Fibroblast of lung (primary cell): ENCODE measurements around the gene KCNJ6. TPM values are rescaled to one million over a fixed set of nuclear protein-coding genes. Genes with fewer than 3 reads are reported as not detected.

Source experiments
- DNase-seq, 2 donors: peaks; one replicate each; pipeline versions ENCODE4 v3.0.0 to v3.0.0-alpha.2; 2010; ENCODE audit warnings: low read depth in 2 of 2
- H2AFZ ChIP-seq: 2 replicates; pipeline ENCODE4 v1.5.1; 2012; ENCODE audit warnings: low read length, control low read depth, inconsistent platforms
- H3K27ac ChIP-seq: 2 replicates; pipeline ENCODE4 v1.5.1; 2011; ENCODE audit warnings: low read length, control low read depth; ENCODE audit not compliant: insufficient read depth
- H3K27me3 ChIP-seq: 2 replicates; pipeline ENCODE4 v1.5.1; 2011; ENCODE audit warnings: mild to moderate bottlenecking, low read length; ENCODE audit not compliant: control insufficient read depth, insufficient read depth
- H3K36me3 ChIP-seq: 2 replicates; pipeline ENCODE4 v1.5.1; 2011; ENCODE audit warnings: low read length; ENCODE audit not compliant: control insufficient read depth, insufficient read depth
- H3K4me1 ChIP-seq: 2 replicates; pipeline ENCODE4 v1.5.1; 2011; ENCODE audit warnings: low read length; ENCODE audit not compliant: control insufficient read depth, insufficient read depth; ENCODE audit errors: extremely low read depth
- H3K4me2 ChIP-seq: 2 replicates; pipeline ENCODE4 v1.5.1; 2011; ENCODE audit warnings: low read length, control low read depth; ENCODE audit not compliant: insufficient read depth; ENCODE audit errors: extremely low read depth
- H3K4me3 ChIP-seq, 4 experiments: fragments of 200-600 bp in 1 of 4; sonication (generic) in 1 of 4; replicated peaks in 1 of 4; 2 replicates each; pipeline ENCODE4 v1.5.1; 2011 to 2016; ENCODE audit warnings: low read length in 4 of 4, low read depth in 3 of 4, mild to moderate bottlenecking in 3 of 4, control low read depth in 2 of 4, inconsistent platforms in 1 of 4, mixed read lengths in 1 of 4; ENCODE audit not compliant: insufficient read depth in 1 of 4; ENCODE audit errors: control extremely low read depth in 1 of 4
- H3K79me2 ChIP-seq: 2 replicates; pipeline ENCODE4 v1.5.1; 2012; ENCODE audit warnings: mild to moderate bottlenecking, low read length, inconsistent platforms; ENCODE audit not compliant: control insufficient read depth, insufficient read depth
- H3K9ac ChIP-seq: 2 replicates; pipeline ENCODE4 v1.5.1; 2011; ENCODE audit warnings: mild to moderate bottlenecking, low read length, control low read depth; ENCODE audit not compliant: insufficient read depth
- H3K9me3 ChIP-seq: 2 replicates; pipeline ENCODE4 v1.5.1; 2012; ENCODE audit warnings: low read depth, low read length; ENCODE audit not compliant: control insufficient read depth, insufficient read depth
- H4K20me1 ChIP-seq: 2 replicates; pipeline ENCODE4 v1.5.1; 2011; ENCODE audit warnings: low read length; ENCODE audit not compliant: control insufficient read depth, insufficient read depth; ENCODE audit errors: extremely low read depth
- CTCF ChIP-seq, 2 donors: IDR thresholded peaks in 1 of 2; conservative IDR thresholded peaks in 1 of 2; 1 replicate in 1 of 2; 2 replicates in 1 of 2; pipeline ENCODE4 v1.5.1; 2011 to 2012; ENCODE audit warnings: low read length in 2 of 2, control low read depth in 1 of 2, inconsistent platforms in 1 of 2, low read depth in 1 of 2, mild to moderate bottlenecking in 1 of 2
- EZH2 ChIP-seq: IDR thresholded peaks from 2 replicates; pipeline ENCODE4 v1.5.1; 2012; ENCODE audit warnings: low read length, control low read depth, mild to moderate bottlenecking; ENCODE audit errors: missing control alignments
- polyA plus RNA-seq, 2 donors: library from polyadenylated mRNA; depleted of rRNA in 1 of 2; stranded (reverse) in 1 of 2; unstranded in 1 of 2; fragments of >200 nt; gene quantifications; 2 replicates each; pipeline ENCODE4 v1.2.1, GENCODE V29; 2011 to 2012; ENCODE audit warnings: missing spikeins in 1 of 2
- total RNA-seq: library from RNA; depleted of rRNA; stranded (reverse); fragments of >200 nt; gene quantifications from 2 replicates; pipeline ENCODE4 v1.2.1, GENCODE V29; 2014

The KCNJ6 gene
- total and polyA plus RNA-seq, 2 donors (not counting 1 experiment from before 2014, with no cell fraction given) = under 0.01 to 7.6 TPM

GRCh38 chr21:37833301-37833700 is 83.0 kb downstream of the KCNJ6 start:
- Histone ChIP-seq H3K79me2 (no peaks in the 10 kb centered on the region), H3K27ac (no peak overlapping the region), H3K9ac (no peak overlapping the region), H3K4me2 (no peak overlapping the region), H3K4me1 (peaks cover 4% of the 10 kb centered on the region), H3K4me3 (no peak overlapping the region), H4K20me1 (no peaks in the 10 kb centered on the region), H2AFZ (no peak overlapping the region), H3K27me3 (no peaks in the 10 kb centered on the region), H3K9me3 (no peaks in the 10 kb centered on the region), H3K36me3 (no peaks in the 10 kb centered on the region)
- TF ChIP-seq EZH2 (no peak), CTCF (conservative IDR thresholded peaks at IDR 0.05 in 1 of 2, IDR thresholded peaks at IDR 0.05 in 1 of 2; ENCODE audit: low read depth in 1 of 2, low read length in 2 of 2) (no peak)
- no peak for DNase-seq

GRCh38 chr21:37829447-37829846 is 86.8 kb downstream of the KCNJ6 start:
- DNase-seq = peak; percentile 66 to 72
- Histone ChIP-seq H3K9me3 (no peaks in the 10 kb centered on the region), H3K27ac (no peak overlapping the region), H3K9ac (no peak overlapping the region), H4K20me1 (no peaks in the 10 kb centered on the region), H3K36me3 (no peaks in the 10 kb centered on the region), H3K4me3 (no peak overlapping the region), H2AFZ (no peak overlapping the region), H3K4me1 (peaks cover 4% of the 10 kb centered on the region), H3K4me2 (no peak overlapping the region), H3K79me2 (no peaks in the 10 kb centered on the region), H3K27me3 (no peaks in the 10 kb centered on the region)
- no peak for TF ChIP-seq CTCF (conservative IDR thresholded peaks at IDR 0.05 in 1 of 2, IDR thresholded peaks at IDR 0.05 in 1 of 2; ENCODE audit: low read depth in 1 of 2, low read length in 2 of 2)
- TF ChIP-seq EZH2 = no peak

- TF ChIP-seq EZH2 = no peak
- no peaks in the 10 kb centered on the region for H3K9me3 ChIP-seq
- no peak overlapping the region for H2AFZ ChIP-seq
- H4K20me1 ChIP-seq = no peaks in the 10 kb centered on the region
- H3K4me2 ChIP-seq = no peak overlapping the region
- peaks cover 4% of the 10 kb centered on the region for H3K4me1 ChIP-seq
- no peaks in the 10 kb centered on the region for H3K79me2 ChIP-seq
- H3K4me3 ChIP-seq = no peak overlapping the region
- H3K27me3 ChIP-seq = no peaks in the 10 kb centered on the region
- H3K27ac ChIP-seq = no peak overlapping the region
- H3K36me3 ChIP-seq = no peaks in the 10 kb centered on the region
- DNase-seq = no peak
- no peak overlapping the region for H3K9ac ChIP-seq
Measured at GRCh38 chr21:37828991-37829390, 87.3 kb downstream of the KCNJ6 start.
